ENCODE data around the gene MRPS26.

DNA sequence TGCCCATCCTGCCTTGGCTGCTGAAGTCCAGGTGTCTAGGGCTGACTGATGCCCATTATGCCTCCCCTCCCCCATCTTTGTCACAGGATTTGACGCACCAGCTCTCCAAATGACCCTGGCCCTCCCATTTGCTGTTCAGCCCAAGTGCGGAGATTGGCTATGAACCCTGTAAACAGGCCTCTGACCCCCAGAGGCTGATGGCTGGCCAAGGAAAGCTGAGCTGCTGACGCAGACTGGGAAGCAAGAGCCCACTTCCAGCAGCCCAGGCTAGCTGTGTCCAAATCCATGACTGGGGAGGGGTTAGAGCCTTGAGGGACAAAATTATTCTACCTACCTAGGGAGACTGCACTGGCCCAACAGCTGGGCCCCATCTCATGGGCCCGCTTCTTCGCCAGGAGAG is 3.2 kb upstream of the MRPS26 start:
- TF ChIP-seq, protein P1, sequence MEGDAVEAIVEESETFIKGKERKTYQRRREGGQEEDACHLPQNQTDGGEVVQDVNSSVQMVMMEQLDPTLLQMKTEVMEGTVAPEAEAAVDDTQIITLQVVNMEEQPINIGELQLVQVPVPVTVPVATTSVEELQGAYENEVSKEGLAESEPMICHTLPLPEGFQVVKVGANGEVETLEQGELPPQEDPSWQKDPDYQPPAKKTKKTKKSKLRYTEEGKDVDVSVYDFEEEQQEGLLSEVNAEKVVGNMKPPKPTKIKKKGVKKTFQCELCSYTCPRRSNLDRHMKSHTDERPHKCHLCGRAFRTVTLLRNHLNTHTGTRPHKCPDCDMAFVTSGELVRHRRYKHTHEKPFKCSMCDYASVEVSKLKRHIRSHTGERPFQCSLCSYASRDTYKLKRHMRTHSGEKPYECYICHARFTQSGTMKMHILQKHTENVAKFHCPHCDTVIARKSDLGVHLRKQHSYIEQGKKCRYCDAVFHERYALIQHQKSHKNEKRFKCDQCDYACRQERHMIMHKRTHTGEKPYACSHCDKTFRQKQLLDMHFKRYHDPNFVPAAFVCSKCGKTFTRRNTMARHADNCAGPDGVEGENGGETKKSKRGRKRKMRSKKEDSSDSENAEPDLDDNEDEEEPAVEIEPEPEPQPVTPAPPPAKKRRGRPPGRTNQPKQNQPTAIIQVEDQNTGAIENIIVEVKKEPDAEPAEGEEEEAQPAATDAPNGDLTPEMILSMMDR (IDR thresholded peaks at IDR 0.05; ENCODE audit: insufficient read depth, low read depth, low read length): no peak
- TF ChIP-seq EZH2 (IDR thresholded peaks at IDR 0.05; ENCODE audit: insufficient read depth, low read length): no peak
